G401.6 (cell line): ENCODE measurements around the gene NEUROD4.

Experiments used
- FAIRE-seq: peaks from 2 replicates; lab custom pipeline; 2012; peaks lifted over from hg19 to GRCh38; lab: Jason Lieb, UNC

NEUROD4 gene

DNA sequence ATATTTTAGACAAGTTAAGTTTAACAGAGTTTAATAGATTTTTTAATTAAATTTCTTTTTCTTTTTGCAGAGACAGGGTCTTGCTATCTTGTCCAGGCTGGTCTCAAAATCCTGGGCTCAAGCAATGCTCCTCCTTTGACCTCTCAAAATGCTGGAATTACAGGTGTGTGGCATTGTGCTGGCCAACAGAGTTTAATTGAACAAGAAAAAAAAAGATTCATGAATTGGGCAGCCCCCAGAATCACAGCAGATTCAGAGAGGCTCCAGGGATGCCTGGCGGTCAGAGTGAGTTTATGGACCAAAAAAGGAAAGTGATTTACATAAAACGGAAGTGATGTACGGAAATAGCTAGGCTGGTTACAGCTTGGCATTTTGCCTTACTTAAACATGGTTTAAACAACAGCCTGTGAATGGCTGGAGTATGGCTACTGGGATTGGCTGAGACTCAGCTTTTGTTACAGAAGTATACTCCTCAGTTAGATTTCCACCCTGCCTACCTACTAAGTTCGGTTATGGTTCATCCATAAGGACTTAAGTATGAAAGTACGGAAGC lies 20.7 kb upstream of the NEUROD4 start:
- FAIRE-seq = no peak

DNA sequence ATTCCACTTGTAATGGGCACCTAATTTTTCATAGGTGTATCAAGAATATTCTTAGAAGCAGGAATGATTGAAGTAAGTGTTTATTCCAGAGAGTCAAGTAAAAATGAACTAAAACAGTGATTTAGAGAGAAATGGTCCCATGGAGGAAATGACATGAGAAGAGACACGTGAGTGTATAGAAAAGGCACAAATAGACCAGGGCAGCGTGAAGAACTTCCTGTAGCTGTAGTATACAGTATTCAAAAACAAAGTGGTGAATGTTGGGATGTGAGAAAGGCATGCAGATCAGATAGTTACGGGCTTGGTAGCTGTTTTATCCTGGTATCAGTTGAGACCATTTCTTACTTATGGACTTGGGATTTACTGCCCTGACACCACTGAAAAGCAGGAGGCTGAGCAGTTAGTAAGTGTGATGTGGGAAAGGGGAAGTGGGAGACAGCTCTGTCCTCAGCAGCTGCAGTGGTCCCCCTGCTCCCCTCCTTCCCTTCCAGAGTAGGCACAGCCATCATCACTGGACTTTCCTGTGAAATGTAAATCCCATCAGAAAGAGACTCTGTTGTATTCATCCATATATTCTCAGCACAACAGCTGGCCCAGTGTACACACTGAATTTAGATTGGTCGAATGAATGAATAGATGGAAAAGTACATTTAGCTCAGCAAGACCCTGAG lies 18.4 kb upstream of the NEUROD4 start:
- FAIRE-seq = no peak

DNA sequence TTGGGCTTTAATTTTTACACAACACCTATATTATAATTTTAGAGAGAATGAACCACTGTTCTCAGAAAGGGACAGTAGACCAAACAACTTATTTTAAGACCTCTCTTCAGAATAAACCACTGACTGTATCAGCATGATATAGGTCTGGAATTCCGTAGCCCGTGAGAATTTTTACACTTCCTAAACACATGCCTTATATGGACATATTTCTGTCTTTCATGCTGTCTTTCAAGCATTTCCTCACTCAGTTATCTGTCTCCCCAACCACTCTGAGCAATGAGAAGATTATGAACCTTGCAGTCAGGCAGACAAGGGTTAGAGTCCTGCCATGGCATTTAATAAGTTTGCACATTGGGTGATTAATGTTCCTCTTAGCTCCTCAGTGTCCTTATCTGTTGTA lies 17.4 kb upstream of the NEUROD4 start:
- FAIRE-seq = no peak

DNA sequence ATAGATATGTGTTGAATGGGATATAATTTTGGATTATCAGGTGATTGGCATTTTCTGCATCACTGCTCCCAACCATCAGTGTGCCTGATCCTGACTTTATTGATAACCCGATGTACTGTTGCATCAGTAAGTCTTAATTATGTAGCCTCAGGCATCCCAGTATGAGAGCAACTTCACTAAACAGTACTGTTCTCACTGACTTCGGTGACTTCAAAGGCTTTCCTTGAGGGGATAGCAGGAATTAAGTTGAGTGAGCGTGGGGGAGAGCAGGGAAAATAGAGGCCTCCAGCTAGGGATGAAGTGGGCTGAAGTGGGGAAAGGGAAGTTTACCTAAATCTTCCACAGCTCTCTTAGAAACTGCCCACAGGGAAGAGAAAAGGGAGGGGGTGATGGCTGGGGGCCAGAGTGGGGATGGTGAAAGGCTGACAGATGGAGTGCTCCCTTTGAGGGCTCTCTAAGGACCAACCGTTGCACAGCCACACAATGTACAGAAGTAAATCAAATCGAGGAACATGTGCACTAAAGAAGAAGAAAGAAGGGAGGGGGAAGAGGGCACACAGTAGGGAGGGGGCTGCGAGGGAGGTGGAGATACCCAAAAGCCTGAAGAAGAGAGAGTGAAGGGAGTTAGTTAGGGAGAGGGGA lies 10.7 kb upstream of the NEUROD4 start:
- no peak for FAIRE-seq

DNA sequence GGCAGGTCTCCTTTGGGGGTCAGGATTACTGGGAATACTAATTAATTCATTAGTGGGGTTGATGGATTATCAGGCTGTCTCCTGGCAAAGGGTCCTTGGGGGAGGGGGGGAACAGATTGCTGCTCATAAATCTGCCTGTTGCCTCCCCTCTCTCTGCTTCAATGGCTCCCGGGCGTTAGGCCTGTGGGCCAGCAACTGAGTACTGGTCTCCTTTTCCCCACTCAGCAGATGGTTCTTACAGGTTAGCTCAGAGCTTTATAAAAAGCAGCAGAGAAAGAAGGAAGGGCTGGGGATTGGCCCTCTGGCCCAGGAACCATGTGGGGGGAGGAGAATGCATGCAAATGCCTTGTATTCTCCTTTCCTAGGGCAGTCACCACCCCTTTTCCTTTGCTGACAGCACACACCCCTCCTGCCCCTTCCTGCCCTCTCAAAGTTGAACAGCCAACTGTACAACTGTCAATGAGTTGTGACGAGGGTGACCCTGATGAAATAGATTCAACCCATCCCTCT lies 2.3 kb upstream of the NEUROD4 start:
- no peak for FAIRE-seq

DNA sequence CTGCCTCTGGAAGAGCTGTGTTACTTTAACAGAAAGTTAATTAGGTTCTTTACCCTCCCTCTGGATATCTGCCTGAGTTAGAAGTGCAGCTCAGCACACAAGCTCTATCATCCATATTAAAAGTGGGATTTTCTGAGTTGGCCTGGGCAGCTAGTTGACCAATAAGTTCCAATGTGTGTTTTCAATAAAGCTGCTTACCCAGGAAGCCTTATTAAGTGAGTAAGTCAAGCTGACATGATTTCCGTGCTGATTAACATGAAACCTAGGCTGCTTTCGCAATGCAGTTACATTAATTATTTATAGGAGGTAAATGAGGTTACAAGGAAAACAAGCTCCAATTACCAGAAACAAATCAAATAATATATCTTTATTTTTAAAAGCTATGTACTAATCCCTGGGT lies 4.8 kb downstream of the NEUROD4 start:
- no peak for FAIRE-seq

DNA sequence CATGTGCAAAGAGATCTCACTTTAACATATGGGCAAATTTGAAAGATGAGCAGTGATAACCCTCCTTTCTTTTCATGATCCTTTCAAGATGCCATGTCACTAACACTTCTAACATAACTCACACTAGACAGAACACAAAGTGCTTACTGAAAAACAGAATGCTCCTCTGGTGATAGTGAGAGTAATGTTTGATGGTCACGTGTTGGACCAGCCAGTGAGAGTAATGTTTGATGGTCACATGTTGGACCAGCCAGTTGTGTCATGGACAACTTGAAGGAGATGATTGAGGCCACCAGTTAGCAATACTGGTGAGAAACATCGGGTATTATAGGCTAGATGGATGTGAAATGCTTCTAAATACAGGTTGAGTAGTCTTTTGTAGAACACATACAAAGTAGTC lies 5.7 kb downstream of the NEUROD4 start:
- FAIRE-seq = no peak

DNA sequence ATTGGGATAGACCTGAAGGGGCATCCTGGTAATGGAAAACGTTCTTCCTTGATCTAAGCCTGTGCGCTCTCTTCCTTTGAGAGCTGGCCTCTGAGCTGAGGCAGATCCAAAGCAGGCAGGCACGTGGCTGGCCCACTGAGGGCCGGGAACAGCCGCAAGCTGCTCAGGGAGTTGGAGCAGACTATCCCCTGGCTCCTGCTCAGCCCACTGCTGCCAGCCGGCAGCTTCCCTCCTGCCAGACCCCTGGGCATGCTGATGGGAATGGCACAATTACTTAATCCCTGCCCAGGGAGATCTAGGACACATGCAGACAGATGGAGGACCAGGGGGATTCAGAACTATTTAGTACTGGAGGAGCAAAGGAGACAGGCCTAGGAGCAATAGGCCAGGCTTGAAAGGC lies 14.4 kb downstream of the NEUROD4 start:
- FAIRE-seq = no peak

DNA sequence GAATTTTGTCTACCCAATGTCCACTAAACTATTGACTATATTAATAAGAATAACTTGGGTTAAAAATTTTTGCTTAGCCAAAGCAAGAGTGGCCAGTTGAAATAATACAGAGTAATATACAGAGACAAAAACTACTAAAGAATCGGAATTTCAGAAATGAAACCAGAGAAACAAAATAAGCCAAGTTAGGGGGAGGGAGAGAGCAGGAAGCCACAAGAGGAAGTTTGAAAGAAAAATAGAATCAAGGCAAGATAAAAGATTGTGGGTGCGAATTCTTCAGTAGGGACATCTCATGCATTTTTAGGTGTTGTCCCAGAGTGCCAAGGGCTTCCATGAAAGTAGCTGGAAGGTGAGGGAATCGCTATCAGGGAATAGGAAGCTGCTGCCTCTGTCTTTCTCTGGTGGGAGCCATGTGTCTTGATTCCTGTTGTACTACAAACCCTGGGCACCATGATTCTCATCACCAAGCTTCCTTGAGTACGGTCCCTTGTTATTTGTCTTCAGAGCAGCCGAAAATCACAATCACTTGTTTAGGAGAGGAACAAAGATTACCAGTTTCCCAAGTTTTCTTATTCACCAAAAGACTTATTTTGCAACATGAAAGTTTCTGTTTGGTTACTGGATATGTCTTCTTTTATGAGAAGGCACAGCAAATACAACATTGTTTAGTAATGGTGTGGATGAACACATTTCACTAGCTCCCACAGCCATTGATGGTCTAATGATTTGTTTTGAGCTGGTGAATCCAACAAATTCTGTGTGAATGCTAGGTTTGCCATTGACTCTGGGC lies 16.7 kb downstream of the NEUROD4 start:
- FAIRE-seq = no peak

DNA sequence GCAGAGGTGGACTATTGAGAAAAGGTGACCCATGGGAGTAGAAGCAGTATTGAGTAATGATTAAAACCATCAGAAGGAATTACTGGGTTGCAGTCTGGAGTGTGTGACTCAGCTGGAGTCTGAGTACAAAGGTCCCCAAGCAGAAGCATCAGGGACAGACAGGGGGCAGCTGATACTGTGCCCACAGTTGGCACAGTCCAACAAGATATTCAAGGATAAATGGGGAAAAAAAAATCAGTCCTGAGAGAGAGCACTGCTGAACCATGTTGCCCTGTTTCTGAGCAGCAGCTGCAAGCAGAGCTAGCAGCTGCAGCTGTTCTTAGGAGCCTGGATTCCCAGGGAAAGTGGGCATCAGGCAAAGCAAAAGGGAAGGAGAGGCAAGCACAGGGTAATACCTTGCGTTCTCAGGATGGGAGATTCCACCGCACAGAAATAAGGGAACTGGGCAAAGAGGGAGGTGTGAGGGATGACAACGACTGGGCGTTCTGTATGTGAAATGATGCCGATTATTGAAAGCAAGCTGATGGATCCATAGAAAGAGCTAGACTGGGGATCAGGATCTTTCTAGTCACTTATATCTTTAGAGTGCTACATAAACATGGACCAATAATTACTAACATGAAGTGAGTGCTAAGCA lies 17.7 kb downstream of the NEUROD4 start:
- FAIRE-seq = no peak

DNA sequence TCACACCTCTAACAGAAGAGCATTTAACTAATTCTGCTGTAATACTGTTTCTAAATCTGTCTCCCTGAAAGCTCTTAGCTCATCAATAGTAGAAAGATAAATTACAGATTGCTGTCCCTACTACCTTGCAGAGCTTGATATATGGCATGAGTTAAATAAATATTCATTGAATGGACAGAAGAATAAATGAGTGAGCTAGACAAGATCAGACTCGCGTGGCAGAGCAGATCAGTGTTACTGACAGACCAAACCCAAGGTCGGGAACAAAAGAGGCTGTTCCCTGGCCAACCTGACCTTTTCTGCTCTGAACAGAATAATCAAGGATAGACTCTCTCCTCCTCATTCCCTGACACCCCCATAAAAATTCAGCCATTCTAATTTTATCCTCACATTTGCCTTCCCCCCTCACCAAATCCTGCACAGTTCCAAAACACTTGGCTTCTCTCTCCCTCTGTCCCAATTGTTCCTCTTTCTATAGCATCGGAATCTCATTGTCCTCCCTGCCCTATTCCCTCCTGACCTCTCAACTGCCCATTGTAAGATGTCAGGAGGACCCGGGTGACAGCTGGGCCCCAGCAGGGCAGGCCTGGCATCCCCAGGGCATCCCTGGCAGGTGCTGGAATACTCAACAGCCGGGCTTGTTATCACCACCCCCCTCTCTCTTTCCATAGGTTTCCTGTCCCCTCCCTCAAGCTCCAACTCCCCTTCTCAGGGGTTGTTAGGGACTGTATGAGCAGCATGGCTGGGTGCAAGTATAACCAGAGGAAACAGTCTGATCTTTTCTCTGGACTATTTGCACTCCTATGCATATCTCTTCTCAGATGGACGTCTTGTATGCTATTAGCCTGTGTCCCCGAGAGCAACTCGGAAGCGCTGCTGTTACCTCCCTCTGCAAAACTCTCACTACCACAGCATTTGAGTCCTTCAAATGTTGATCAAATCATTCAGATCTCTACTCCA lies 19.9 kb downstream of the NEUROD4 start:
- FAIRE-seq = no peak

DNA sequence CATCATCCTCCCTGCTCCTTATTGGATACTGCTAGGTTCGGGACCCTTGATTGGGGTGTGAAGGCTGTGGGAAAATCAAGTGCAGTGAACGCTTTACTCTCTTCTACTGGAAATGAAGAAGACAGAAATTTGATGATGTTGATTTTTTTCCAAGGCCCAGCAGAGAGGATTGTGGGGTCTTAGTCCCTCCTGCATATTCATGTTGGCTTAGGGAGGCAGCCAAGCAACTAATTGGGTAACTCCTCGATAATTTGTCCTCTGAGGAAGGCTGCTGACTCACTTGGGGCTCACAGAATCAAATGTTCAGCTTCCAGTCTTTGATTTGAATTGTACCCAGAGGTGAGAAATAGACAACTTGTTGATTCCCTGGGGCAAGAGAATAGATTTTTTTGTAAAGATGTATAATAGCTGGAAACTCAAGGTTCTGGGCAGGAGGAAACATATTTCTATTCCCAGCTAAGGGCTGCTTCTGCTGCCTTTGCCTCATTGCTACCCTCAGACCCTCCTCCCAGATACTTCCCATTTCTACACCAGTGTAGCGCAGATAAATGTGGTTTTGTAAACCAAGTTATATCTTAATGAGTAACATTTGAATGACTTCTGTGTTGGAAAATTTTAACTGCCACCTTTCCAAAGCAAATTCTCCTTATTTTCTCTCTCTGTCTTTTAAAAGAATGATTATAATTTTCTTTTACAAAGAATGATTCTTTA lies 21.7 kb downstream of the NEUROD4 start:
- FAIRE-seq = no peak

DNA sequence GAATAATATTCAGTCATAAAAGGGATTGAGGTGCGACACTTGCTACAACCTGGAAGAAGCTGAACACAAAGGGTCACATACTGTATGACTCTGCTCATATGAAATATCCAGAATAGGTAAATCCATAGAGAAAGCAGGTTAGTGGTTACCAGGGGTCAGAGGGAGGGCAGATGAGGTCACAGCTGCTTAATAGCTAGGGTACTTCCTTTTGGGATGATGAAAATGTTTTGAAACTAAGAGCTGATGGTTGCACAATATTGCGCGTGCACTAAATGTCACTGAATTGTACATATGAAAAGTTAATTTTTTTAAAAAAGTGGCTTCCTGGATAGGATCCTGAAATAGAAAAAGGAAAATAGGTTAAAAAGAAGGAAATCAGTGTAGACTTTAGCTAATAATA lies 23.8 kb downstream of the NEUROD4 start:
- FAIRE-seq = no peak

DNA sequence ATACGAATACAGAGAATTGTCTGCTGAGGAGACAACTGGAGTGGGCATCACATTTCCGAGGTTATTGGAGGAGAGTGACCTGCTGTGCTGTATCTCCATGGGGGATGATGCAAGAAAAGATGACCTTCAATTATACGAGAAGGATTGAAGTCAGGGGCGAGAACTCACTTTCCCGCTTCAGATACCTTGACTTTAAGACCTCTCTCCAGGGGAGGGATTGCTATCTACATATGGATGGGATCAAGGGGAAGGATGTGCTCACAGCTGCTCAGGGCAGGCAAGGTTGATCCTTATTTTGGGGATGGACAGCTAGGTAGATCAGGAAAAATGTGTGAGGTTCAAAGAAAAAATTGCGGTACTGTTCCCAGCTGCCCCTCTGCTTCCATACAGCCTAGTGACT lies 24.4 kb downstream of the NEUROD4 start:
- no peak for FAIRE-seq

DNA sequence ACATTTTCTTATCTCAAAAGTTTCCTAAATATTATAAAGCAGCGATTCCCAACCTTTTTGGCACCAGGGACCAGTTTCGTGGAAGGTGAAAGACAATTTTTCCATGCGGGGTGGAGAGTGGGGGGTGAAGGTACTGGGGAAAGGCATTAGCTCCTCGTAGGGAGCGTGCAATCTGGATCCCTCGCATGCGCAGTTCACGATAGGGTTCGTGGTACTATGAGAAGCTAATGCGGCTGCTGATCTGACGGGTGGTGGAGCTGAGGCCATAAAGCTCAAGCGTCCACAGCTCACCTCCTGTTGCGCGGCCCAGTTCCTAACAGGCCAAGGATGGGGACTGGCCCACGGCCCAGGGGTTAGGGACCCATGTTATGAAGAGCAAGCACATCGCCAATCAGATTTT lies 29.9 kb downstream of the NEUROD4 start:
- no peak for FAIRE-seq

DNA sequence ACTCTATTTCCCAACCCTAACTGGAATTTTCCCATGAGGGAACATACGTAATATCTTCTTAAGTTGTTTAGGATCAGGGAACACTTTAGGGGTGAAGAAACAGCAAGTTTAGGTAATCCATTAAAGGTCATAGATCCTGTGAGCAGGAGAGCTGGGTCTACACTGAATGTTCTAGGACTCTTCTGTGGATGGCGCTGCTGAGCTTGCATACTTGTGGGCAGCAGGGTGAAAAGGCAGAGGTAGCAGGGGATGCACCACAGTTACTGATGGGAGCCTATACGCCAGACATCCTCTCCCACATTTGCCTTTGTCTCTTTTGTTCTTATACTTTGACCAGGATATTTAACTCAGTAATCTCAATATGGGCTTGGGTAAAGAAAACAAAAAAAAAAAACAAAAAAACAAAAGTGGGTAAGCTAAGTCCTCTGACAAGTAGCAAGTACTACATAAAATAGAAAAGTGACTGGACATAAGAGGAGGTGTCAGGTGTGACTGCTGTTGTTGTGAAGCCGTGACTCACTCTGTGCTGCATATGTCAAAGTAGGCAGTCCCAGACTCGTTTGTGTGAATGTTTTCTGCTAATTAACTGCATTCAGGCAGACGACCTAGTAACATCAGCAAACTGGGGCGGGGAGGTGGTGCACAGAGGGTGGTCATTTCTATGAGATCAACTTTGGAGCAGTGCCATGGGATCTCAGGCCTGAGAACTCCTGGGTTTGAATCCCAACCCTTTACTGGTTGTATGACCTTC lies 31.6 kb downstream of the NEUROD4 start:
- FAIRE-seq = no peak

DNA sequence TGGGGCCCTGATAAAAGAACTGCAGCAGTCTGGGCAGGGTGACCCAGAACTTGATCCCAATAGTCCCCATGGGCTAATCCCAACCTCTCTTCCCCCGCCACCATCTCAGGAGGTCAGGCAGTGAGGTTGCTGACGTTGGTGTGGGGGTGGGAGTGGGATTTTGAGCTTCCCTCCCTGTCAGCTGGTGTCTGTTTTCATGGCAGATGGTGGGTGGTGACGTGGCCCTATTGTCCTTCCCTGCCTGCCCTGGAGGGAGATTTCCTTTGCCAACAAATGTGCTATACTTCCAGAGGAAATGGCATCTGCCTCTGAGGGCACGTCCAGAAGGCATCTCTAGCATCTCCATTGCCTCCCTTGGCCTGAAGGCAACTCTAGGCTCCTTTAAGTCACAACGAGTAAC lies 37.7 kb downstream of the NEUROD4 start:
- FAIRE-seq = no peak

DNA sequence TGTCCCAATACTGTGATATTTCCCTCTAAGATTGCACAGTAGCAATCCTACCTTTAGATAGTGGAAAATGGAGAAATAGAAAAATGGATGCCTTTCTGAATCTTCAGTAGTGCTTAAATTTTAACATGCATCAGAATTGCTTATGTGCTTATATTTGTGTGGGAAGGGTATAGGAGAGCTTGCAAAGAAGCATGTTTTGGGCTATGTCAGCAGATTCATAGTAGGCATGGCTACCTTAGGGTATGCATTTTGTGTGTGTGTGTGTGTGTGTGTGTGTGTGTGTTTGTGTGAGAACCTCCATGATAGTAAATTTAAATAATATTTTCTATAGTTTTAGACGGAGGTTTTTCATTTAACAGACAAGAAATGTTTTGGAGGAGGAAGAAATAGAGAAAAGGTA lies 38.3 kb downstream of the NEUROD4 start:
- no peak for FAIRE-seq

DNA sequence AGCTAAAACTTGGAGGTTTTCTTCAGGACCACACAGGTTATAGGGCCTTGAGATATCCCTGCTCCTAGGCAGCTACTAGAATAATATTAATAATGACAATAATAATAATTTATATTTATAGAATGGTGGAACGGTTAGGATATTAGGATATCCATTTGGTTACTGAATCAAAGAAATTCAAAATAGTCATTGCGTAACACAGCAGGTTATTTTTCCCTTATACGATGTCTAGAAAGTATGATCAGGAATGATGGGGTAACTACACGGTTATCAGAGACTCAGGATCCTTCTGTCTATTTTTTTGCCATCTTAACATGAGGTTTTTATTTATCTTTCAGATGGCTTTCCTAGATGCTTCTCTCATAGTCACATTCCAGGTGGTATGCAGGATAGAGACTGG lies 39.0 kb downstream of the NEUROD4 start:
- no peak for FAIRE-seq

DNA sequence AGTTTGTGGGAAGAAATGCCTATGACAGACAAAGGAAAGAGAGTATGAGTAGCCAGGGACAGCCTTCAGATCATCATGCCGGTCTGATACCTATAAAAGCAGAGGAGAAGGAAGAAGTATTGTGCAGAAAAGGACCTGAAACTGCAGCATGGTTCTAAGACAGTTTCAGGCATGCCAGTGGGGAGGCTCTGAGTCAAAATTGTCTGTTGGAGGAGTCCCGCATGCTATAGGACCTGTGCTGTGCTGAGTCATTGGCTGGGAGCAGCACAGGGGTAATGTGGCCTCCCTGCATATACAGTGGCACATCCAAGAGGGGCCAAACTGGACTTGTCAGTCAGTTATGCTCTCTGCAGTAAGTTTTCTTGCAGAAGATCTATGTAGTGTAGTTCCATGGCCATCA lies 40.7 kb downstream of the NEUROD4 start:
- no peak for FAIRE-seq
